CD4-positive, alpha-beta T cell treated with Interferon alpha-2 for 1 hour (primary cell): ENCODE measurements around the gene PAPSS1.
"Not testable (repeated sequence)": the region's sequence is repeated elsewhere in the genome, so short reads cannot be mapped to it uniquely, and the experiment has no call there.

Experiments used
- DNase-seq, 2 donors: peaks; one replicate each; pipeline ENCODE4 v3.0.0-alpha.2; 2020 to 2022

PAPSS1 gene

GRCh38 chr4:107725281-107725859 lies 5.3 kb upstream of the PAPSS1 start:
- no peak for DNase-seq

- DNase-seq: not testable (repeated sequence)
Observed at GRCh38 chr4:107723331-107723730, 3.3 kb upstream of the PAPSS1 start.

GRCh38 chr4:107721436-107722100 lies 1.5 kb upstream of the PAPSS1 start:
- peak; percentile 41 to 55 for DNase-seq

- no peak for DNase-seq
Observed at GRCh38 chr4:107719207-107719921, 670 bp downstream of the PAPSS1 start.

- DNase-seq: no peak
Observed at GRCh38 chr4:107718351-107718965, 1.6 kb downstream of the PAPSS1 start.

- no peak for DNase-seq
Observed at GRCh38 chr4:107714256-107714655, 5.8 kb downstream of the PAPSS1 start.

GRCh38 chr4:107712236-107712635 lies 7.8 kb downstream of the PAPSS1 start:
- DNase-seq: no peak

GRCh38 chr4:107711831-107712230 lies 8.2 kb downstream of the PAPSS1 start:
- no peak for DNase-seq

GRCh38 chr4:107710493-107711459 lies 9.3 kb downstream of the PAPSS1 start:
- DNase-seq: no peak

GRCh38 chr4:107709916-107710315 lies 10.1 kb downstream of the PAPSS1 start:
- no peak for DNase-seq

- no peak for DNase-seq
Observed at GRCh38 chr4:107708225-107708624, 11.8 kb downstream of the PAPSS1 start.

GRCh38 chr4:107705742-107706556 lies 14.1 kb downstream of the PAPSS1 start:
- no peak for DNase-seq

- DNase-seq: no peak
Observed at GRCh38 chr4:107701565-107701964, 18.5 kb downstream of the PAPSS1 start.

- no peak for DNase-seq
Observed at GRCh38 chr4:107699466-107700206, 20.4 kb downstream of the PAPSS1 start.

- DNase-seq: not testable (repeated sequence)
Observed at GRCh38 chr4:107696187-107696586, 23.8 kb downstream of the PAPSS1 start.

- DNase-seq: peak in 1 of 2 donors; percentile 15
Observed at GRCh38 chr4:107693132-107693531, 26.9 kb downstream of the PAPSS1 start.

- peak in 1 of 2 donors; percentile 23 for DNase-seq
Observed at GRCh38 chr4:107692202-107692601, 27.8 kb downstream of the PAPSS1 start.

GRCh38 chr4:107691378-107691777 lies 28.7 kb downstream of the PAPSS1 start:
- DNase-seq: no peak

GRCh38 chr4:107689912-107690587 lies 30.0 kb downstream of the PAPSS1 start:
- DNase-seq: no peak

- no peak for DNase-seq
Observed at GRCh38 chr4:107688421-107688820, 31.6 kb downstream of the PAPSS1 start.
